Coronary artery (tissue), 2 donors: ENCODE data around the gene RAB39B.
"Not testable (repeated sequence)": the region's sequence is repeated elsewhere in the genome, so short reads cannot be mapped to it uniquely, and the experiment has no call there.

Experiments
- DNase-seq: peaks from one replicate; pipeline ENCODE4 v3.0.0-alpha.2; 2017; ENCODE audit warnings: low spot score
- H3K27ac ChIP-seq, 2 donors: fragments of 200-600 bp; sonication (generic); one replicate each; pipeline ENCODE4 v1.5.1; 2016 to 2019
- H3K4me3 ChIP-seq: fragments of 200-600 bp; sonication (generic); 2 replicates; pipeline ENCODE4 v1.5.1; 2016; ENCODE audit warnings: mild to moderate bottlenecking, moderate library complexity
- CTCF ChIP-seq: fragments of 200-600 bp; sonication (generic); IDR thresholded peaks from one replicate; pipeline ENCODE4 v1.5.1; 2019; ENCODE audit warnings: antibody characterized with exemption

Gene RAB39B

GRCh38 chrX:155263854-155264628 is at the start of gene RAB39B:
TSS of gene RAB39B (minus strand) at chrX:155264491. CDS start at chrX:155264288, 203 bp downstream.
- H3K4me3 ChIP-seq, result peak within 1 kb of the TSS; percentile 66

DNA sequence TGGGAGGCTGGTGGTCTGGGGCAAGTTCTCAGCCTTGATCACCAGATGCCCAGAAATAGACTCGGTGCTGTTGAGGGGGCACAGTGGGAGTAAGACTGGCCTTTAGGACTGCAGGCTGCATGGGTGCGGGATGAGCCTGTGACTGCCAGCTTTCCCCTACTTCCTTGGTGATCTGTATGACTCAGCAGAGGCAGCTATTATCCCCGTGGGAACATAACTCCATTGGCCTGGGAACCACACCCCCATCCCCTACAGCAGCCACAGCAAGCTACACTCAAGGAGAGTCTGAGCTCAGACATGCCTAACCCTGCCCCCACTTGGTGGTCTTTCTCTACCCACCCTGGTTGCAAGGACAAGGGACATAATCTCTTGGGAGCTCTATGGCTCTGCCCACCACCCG is 49.5 kb upstream of the RAB39B start:
- DNase-seq, result no peak
- Histone ChIP-seq H3K27ac (no peak overlapping the region), H3K4me3 (no peak overlapping the region)
- no peak for TF ChIP-seq CTCF

More at GRCh38 chrX:155263854-155264628, at the start of gene RAB39B:
- TF ChIP-seq CTCF, result no peak
- H3K27ac ChIP-seq, result no peak within 1 kb of the TSS
- no peak for DNase-seq

- no peak for TF ChIP-seq CTCF
These were observed 29.5 kb upstream of the RAB39B start for GRCh38 chrX:155293771-155294170.

GRCh38 chrX:155279873-155280272 is 15.6 kb upstream of the RAB39B start:
- no peak for TF ChIP-seq CTCF
- H3K4me3 ChIP-seq, result no peak overlapping the region
- no peak for DNase-seq
- H3K27ac ChIP-seq, result no peak overlapping the region

More at GRCh38 chrX:155293771-155294170, 29.5 kb upstream of the RAB39B start:
- no peak overlapping the region for H3K27ac ChIP-seq
- no peak overlapping the region for H3K4me3 ChIP-seq
- DNase-seq, result no peak

GRCh38 chrX:155270969-155271368 is 6.7 kb upstream of the RAB39B start:
- DNase-seq, result no peak
- Histone ChIP-seq H3K4me3 (no peak overlapping the region), H3K27ac (no peak overlapping the region)
- TF ChIP-seq CTCF, result no peak

DNA sequence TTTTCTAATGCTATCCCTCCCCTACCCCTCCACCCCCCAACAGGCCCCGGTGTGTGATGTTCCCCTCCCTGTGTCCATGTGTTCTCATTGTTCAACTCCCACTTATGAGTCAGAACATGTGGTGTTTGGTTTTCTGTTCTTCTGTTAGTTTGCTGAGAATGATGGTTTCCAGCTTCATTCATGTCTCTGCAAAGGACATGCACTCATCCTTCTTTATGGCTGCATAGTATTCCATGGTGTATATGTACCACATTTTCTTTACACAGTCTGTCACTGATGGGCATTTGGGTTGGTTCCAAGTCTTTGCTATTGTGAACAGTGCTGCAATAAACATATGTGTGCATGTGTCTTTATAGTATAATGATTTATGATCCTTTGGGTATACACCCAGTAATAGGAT is 3.7 kb upstream of the RAB39B start:
- not testable (repeated sequence) for H3K27ac ChIP-seq, DNase-seq, H3K4me3 ChIP-seq

GRCh38 chrX:155266439-155266838 is 2.1 kb upstream of the RAB39B start:
- Histone ChIP-seq H3K4me3 (no peak overlapping the region), H3K27ac (no peak overlapping the region)
- DNase-seq, result no peak
- no peak for TF ChIP-seq CTCF
